Measurements from ENCODE around the gene ZMIZ1. TPM values are rescaled to one million over a fixed set of nuclear protein-coding genes. Genes with fewer than 3 reads are reported as not detected.

ZMIZ1 gene
- polyA plus RNA-seq, 3 donors: 3.3 to 64.6 (median 8.9) TPM

DNA sequence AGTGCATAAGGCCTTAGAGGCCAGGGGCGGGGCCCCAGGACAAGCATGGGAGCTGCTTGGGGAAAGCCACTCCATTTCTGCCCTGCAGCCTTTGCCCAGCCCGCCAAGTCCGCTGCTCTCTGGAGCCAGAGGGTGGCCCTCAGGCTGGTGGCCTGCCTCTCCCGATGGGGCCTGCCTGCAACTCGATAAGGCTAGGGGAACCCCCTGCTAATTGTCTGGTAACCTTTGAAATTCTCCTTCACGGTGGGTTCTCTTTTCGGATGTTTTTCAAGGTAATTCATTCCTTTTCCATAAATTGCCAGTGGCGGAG is 94.9 kb downstream of the ZMIZ1 start:
- intact Hi-C loops (cut with micrococcal nuclease): no loop called here
- Mint-ChIP-seq H3K9me3 (peaks cover 0 to 1% (median 0%) of the 10 kb centered on the region in 7 donors), H3K4me3 (no peak overlapping the region), H3K27ac (no peak overlapping the region), H3K27me3 (ENCODE audit: low read depth in 3 of 3) (no peaks in the 10 kb centered on the region), H3K36me3 (peaks cover 52 to 78% of the 10 kb centered on the region in 2 donors), H3K4me1 (peaks cover 3% of the 10 kb centered on the region)
- H3K36me3 ChIP-seq (replicated peaks in 1 of 2; ENCODE audit: control insufficient read depth in 1 of 2, insufficient read depth in 2 of 2, low read length in 2 of 2): peaks cover 63 to 97% of the 10 kb centered on the region in 2 donors
- no peak overlapping the region for H3K4me2 ChIP-seq (replicated peaks; ENCODE audit: extremely low read depth, low read length, poor library complexity, severe bottlenecking)
- no peaks in the 10 kb centered on the region for H3K27me3 ChIP-seq (ENCODE audit: control insufficient read depth in 2 of 2, insufficient read depth in 2 of 2, low read length in 2 of 2)
- 89% methylated on average over 4 of the region's 8 CpGs for WGBS (ENCODE audit: insufficient coverage)
- TF ChIP-seq CTCF (IDR thresholded peaks at IDR 0.05): no peak
- H3K9me3 ChIP-seq (replicated peaks in 1 of 2; ENCODE audit: control insufficient read depth in 1 of 2, insufficient read depth in 1 of 2, low read length in 2 of 2): no peaks in the 10 kb centered on the region
- H2AFZ ChIP-seq (ENCODE audit: insufficient read depth, low read depth, low read length, poor library complexity, severe bottlenecking): no peak overlapping the region
- H3K27ac ChIP-seq (ENCODE audit: low read depth in 1 of 2, low read length in 2 of 2): no peak overlapping the region
- no peak overlapping the region for H3K4me3 ChIP-seq (replicated peaks in 1 of 3; ENCODE audit: low read depth in 2 of 3, low read length in 3 of 3)
- no peak for DNase-seq
- peaks cover 22% of the 10 kb centered on the region for H3K79me2 ChIP-seq (ENCODE audit: insufficient read depth, low read length)
- peaks cover 100% of the 10 kb centered on the region for H4K20me1 ChIP-seq (ENCODE audit: insufficient read depth, low read length)
- H3K9ac ChIP-seq (ENCODE audit: insufficient read depth, low read length, poor library complexity, severe bottlenecking): no peak overlapping the region
- no peaks in the 10 kb centered on the region for H3K4me1 ChIP-seq (ENCODE audit: control insufficient read depth in 1 of 2, insufficient read depth in 2 of 2, low read length in 2 of 2)

GRCh38 chr10:79164075-79164474 is 95.3 kb downstream of the ZMIZ1 start:
- Histone ChIP-seq H3K27ac (ENCODE audit: low read depth in 1 of 2, low read length in 2 of 2) (no peak overlapping the region), H3K9me3 (replicated peaks in 1 of 2; ENCODE audit: control insufficient read depth in 1 of 2, insufficient read depth in 1 of 2, low read length in 2 of 2) (no peaks in the 10 kb centered on the region), H4K20me1 (ENCODE audit: insufficient read depth, low read length) (peaks cover 100% of the 10 kb centered on the region), H3K4me3 (replicated peaks in 1 of 3; ENCODE audit: low read depth in 2 of 3, low read length in 3 of 3) (no peak overlapping the region), H3K4me1 (ENCODE audit: control insufficient read depth in 1 of 2, insufficient read depth in 2 of 2, low read length in 2 of 2) (no peaks in the 10 kb centered on the region), H3K27me3 (ENCODE audit: control insufficient read depth in 2 of 2, insufficient read depth in 2 of 2, low read length in 2 of 2) (no peaks in the 10 kb centered on the region), H2AFZ (ENCODE audit: insufficient read depth, low read depth, low read length, poor library complexity, severe bottlenecking) (no peak overlapping the region), H3K9ac (ENCODE audit: insufficient read depth, low read length, poor library complexity, severe bottlenecking) (no peak overlapping the region), H3K4me2 (replicated peaks; ENCODE audit: extremely low read depth, low read length, poor library complexity, severe bottlenecking) (no peak overlapping the region), H3K36me3 (replicated peaks in 1 of 2; ENCODE audit: control insufficient read depth in 1 of 2, insufficient read depth in 2 of 2, low read length in 2 of 2) (peaks cover 68 to 98% of the 10 kb centered on the region in 2 donors), H3K79me2 (ENCODE audit: insufficient read depth, low read length) (peaks cover 17% of the 10 kb centered on the region)
- WGBS (ENCODE audit: insufficient coverage): 94% methylated on average over 7 of the region's 9 CpGs
- intact Hi-C loops (cut with micrococcal nuclease): no loop called here
- peaks cover 56 to 78% of the 10 kb centered on the region in 2 donors for H3K36me3 Mint-ChIP-seq
- H3K27me3 Mint-ChIP-seq (ENCODE audit: low read depth in 3 of 3): peaks cover 0 to 1% (median 0%) of the 10 kb centered on the region in 3 donors
- peaks cover 3% of the 10 kb centered on the region for H3K4me1 Mint-ChIP-seq
- H3K4me3 Mint-ChIP-seq: no peak overlapping the region
- H3K27ac Mint-ChIP-seq: peak overlapping the region in 1 of 7 donors; percentile 29
- TF ChIP-seq CTCF (IDR thresholded peaks at IDR 0.05): no peak
- DNase-seq: no peak
- peaks cover 0 to 1% (median 0%) of the 10 kb centered on the region in 7 donors for H3K9me3 Mint-ChIP-seq
